Endothelial cell of umbilical vein (primary cell): ENCODE measurements around the gene DRAM1. TPM values are rescaled to one million over a fixed set of nuclear protein-coding genes. Genes with fewer than 3 reads are reported as not detected.

Experiments used
- BruUV-seq: library from RNA; stranded (reverse); fragments of 400-500 nt; replicated peaks from 2 replicates; lab custom pipeline; 2021; lab: Mats Ljungman, UMichigan
- CTCF ChIA-PET: fragments of 300-600, 350-600 bp; sonication (Branson Sonifier 250); formaldehyde crosslinking; loops from one replicate; lab custom pipeline; 2021; ENCODE audit warnings: antibody characterized with exemption, inconsistent platforms; lab: Charles Lee
- POLR2A ChIA-PET: fragments of 300-600, 350-600 bp; sonication (Branson Sonifier 250); formaldehyde crosslinking; loops from one replicate; lab custom pipeline; 2021; ENCODE audit warnings: antibody characterized with exemption, inconsistent platforms; lab: Charles Lee
- DNase-seq: peaks from one replicate; pipeline ENCODE4 v3.0.0-alpha.2; 2011; ENCODE audit warnings: low read depth, low spot score
- FAIRE-seq: peaks from 2 replicates; lab custom pipeline; 2011; peaks lifted over from hg19 to GRCh38; lab: Jason Lieb, UNC
- H2AFZ ChIP-seq: 2 replicates; pipeline ENCODE4 v1.6.0; 2012; ENCODE audit warnings: low read depth, low read length, control low read depth, inconsistent platforms
- H3K27ac ChIP-seq: 2 replicates; pipeline ENCODE4 v1.5.1; 2011; ENCODE audit warnings: low read depth, mild to moderate bottlenecking, control low read depth, low read length, moderate library complexity; ENCODE audit not compliant: insufficient read depth
- H3K27me3 ChIP-seq, 2 experiments: 2 replicates each; pipeline versions ENCODE4 v1.6.0 to v1.6.1; 2011; ENCODE audit warnings: low read length in 2 of 2, mixed read lengths in 1 of 2; ENCODE audit not compliant: control insufficient read depth in 2 of 2, insufficient read depth in 2 of 2
- H3K36me3 ChIP-seq, 2 experiments: 2 replicates in 1 of 2; 3 replicates in 1 of 2; pipeline ENCODE4 v1.5.1; 2011; ENCODE audit warnings: low read length in 2 of 2, mild to moderate bottlenecking in 1 of 2, moderate library complexity in 1 of 2; ENCODE audit not compliant: control insufficient read depth in 2 of 2, insufficient read depth in 2 of 2; ENCODE audit errors: extremely low read depth in 1 of 2
- H3K4me1 ChIP-seq: 3 replicates; pipeline ENCODE4 v1.5.1; 2011; ENCODE audit warnings: mild to moderate bottlenecking, low read length; ENCODE audit not compliant: control insufficient read depth, insufficient read depth; ENCODE audit errors: extremely low read depth
- H3K4me2 ChIP-seq: 2 replicates; pipeline ENCODE4 v1.6.1; 2011; ENCODE audit warnings: low read length, control low read depth, mixed read lengths; ENCODE audit not compliant: insufficient read depth
- H3K4me3 ChIP-seq, 3 experiments: fragments of 200-600 bp in 1 of 3; sonication (generic), shearing (Covaris generic) in 1 of 3; replicated peaks in 1 of 3; 2 replicates each; pipeline ENCODE4 v1.5.1; 2011 to 2016; ENCODE audit warnings: control low read depth in 3 of 3, low read length in 3 of 3, mild to moderate bottlenecking in 2 of 3, inconsistent platforms in 1 of 3, low read depth in 1 of 3, moderate library complexity in 1 of 3; ENCODE audit not compliant: insufficient read depth in 1 of 3
- H3K79me2 ChIP-seq: 2 replicates; pipeline ENCODE4 v1.6.0; 2012; ENCODE audit warnings: low read length, inconsistent platforms; ENCODE audit not compliant: control insufficient read depth, insufficient read depth
- H3K9ac ChIP-seq: replicated peaks from 2 replicates; pipeline ENCODE3; 2011; ENCODE audit warnings: low read length, control low read depth; ENCODE audit not compliant: insufficient read depth; ENCODE audit errors: extremely low read depth
- H3K9me1 ChIP-seq: replicated peaks from 3 replicates; pipeline ENCODE4 v1.6.0; 2011; ENCODE audit warnings: mild to moderate bottlenecking, low read length; ENCODE audit not compliant: control insufficient read depth, insufficient read depth; ENCODE audit errors: extremely low read depth
- H3K9me3 ChIP-seq: replicated peaks from 2 replicates; pipeline ENCODE4 v1.5.1; 2012; ENCODE audit warnings: low read length, inconsistent platforms; ENCODE audit not compliant: control insufficient read depth, insufficient read depth
- H4K20me1 ChIP-seq: replicated peaks from 2 replicates; pipeline ENCODE3; 2011; ENCODE audit warnings: mild to moderate bottlenecking, low read length; ENCODE audit not compliant: control insufficient read depth, insufficient read depth; ENCODE audit errors: extremely low read depth
- EZH2 ChIP-seq: IDR thresholded peaks from 2 replicates; pipeline ENCODE4 v1.6.1; 2012; ENCODE audit warnings: borderline replicate concordance, low read depth, mild to moderate bottlenecking, moderate library complexity, low read length, inconsistent platforms; ENCODE audit not compliant: severe bottlenecking
- FOS ChIP-seq: IDR thresholded peaks from 2 replicates; pipeline ENCODE4 v1.6.1; 2011; ENCODE audit warnings: mild to moderate bottlenecking, low read length, moderate library complexity, borderline replicate concordance; ENCODE audit not compliant: insufficient read depth
- GATA2 ChIP-seq: IDR thresholded peaks from 2 replicates; pipeline ENCODE4 v1.7.0; 2011; ENCODE audit warnings: low read depth, mild to moderate bottlenecking, moderate library complexity, mixed read lengths, low read length; ENCODE audit not compliant: insufficient read length, insufficient read depth
- JUN ChIP-seq: IDR thresholded peaks from 2 replicates; pipeline ENCODE4 v1.6.1; 2011; ENCODE audit warnings: borderline replicate concordance, low read depth; ENCODE audit not compliant: insufficient read length, insufficient read depth
- MYC ChIP-seq: IDR thresholded peaks from one replicate; pipeline ENCODE4 v1.6.1; 2011; ENCODE audit warnings: mild to moderate bottlenecking, low read depth, low read length
- POLR2A ChIP-seq: IDR thresholded peaks from 2 replicates; pipeline ENCODE4 v1.6.1; 2012; ENCODE audit warnings: low read depth, mild to moderate bottlenecking, control low read depth, low read length
- POLR2AphosphoS5 ChIP-seq: IDR thresholded peaks from 2 replicates; pipeline ENCODE4 v1.6.1; 2012; ENCODE audit warnings: low read depth, mild to moderate bottlenecking, control low read depth, low read length, moderate library complexity; ENCODE audit not compliant: insufficient read depth
- dilution Hi-C: fragments of 300-500 bp; cut with MboI; formaldehyde crosslinking; loops from one replicate; pipeline ENCODE4 v1.15.0; 2019; ENCODE audit warnings: low sequenced_read_pairs; ENCODE audit not compliant: extremely low pct_ligation_motif_present
- intact Hi-C: fragments of 100-400 bp; cut with micrococcal nuclease; formaldehyde crosslinking; loops from one replicate; pipeline ENCODE4 v1.10.0; 2022
- polyA plus RNA-seq, 4 experiments: library from polyadenylated mRNA; depleted of rRNA in 3 of 4; stranded (reverse) in 3 of 4; unstranded in 1 of 4; fragments of >200 nt; gene quantifications; 2 replicates each; pipeline versions ENCODE4 v1.2.1 to v1.2.3, GENCODE V29; 2011 to 2012; ENCODE audit warnings: missing spikeins in 1 of 4
- total RNA-seq: library from RNA; stranded (reverse); gene quantifications from 2 replicates; pipeline ENCODE4 v1.2.3, GENCODE V29; 2021
- TF ChIP-seq, protein P1 (sequence below), 2 donors: IDR thresholded peaks; 1 replicate in 1 of 2; 2 replicates in 1 of 2; pipeline ENCODE4 v1.5.1; 2011; ENCODE audit warnings: low read length in 2 of 2, mild to moderate bottlenecking in 2 of 2, moderate library complexity in 2 of 2, control low read depth in 1 of 2, inconsistent platforms in 1 of 2, low read depth in 1 of 2; ENCODE audit not compliant: insufficient read depth in 1 of 2; ENCODE audit errors: extremely low read depth in 1 of 2
- TF ChIP-seq, protein P2 (sequence below): IDR thresholded peaks from 2 replicates; pipeline ENCODE4 v1.6.1; 2011; ENCODE audit not compliant: insufficient read depth, insufficient read length

DRAM1 gene
- total and polyA plus RNA-seq, 2 donors (not counting 3 experiments of a cell fraction or from before 2014, with no cell fraction given), result 24.6 to 46.3 TPM

DNA sequence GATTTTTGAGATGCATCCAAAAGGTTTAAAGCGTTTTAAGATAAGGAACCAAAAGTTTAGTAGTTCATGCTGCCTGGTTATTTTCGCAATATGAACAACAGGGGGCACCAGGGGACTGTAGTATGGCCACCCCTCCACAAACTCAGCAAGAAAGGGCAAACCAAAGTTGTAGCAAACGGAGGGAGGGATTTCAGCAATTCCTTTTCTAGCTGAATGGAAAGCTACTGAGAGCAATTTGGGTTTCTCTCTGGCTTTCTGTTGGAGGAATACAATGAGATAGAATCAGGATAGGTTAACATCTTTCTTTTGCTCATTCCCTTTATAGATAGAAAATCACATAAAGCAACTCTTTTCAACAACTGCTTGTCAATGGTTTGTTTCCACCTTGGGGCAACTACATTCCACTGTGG, 62.5 kb downstream of the DRAM1 start:
- TF ChIP-seq, protein P1, sequence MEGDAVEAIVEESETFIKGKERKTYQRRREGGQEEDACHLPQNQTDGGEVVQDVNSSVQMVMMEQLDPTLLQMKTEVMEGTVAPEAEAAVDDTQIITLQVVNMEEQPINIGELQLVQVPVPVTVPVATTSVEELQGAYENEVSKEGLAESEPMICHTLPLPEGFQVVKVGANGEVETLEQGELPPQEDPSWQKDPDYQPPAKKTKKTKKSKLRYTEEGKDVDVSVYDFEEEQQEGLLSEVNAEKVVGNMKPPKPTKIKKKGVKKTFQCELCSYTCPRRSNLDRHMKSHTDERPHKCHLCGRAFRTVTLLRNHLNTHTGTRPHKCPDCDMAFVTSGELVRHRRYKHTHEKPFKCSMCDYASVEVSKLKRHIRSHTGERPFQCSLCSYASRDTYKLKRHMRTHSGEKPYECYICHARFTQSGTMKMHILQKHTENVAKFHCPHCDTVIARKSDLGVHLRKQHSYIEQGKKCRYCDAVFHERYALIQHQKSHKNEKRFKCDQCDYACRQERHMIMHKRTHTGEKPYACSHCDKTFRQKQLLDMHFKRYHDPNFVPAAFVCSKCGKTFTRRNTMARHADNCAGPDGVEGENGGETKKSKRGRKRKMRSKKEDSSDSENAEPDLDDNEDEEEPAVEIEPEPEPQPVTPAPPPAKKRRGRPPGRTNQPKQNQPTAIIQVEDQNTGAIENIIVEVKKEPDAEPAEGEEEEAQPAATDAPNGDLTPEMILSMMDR (IDR thresholded peaks at IDR 0.05; ENCODE audit: extremely low read depth in 1 of 2, insufficient read depth in 1 of 2, low read depth in 1 of 2, low read length in 2 of 2), result peak; percentile 64 to 66
- TF ChIP-seq, protein P2, sequence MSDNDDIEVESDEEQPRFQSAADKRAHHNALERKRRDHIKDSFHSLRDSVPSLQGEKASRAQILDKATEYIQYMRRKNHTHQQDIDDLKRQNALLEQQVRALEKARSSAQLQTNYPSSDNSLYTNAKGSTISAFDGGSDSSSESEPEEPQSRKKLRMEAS, result no peak
- DNase-seq (peak; percentile 76), FAIRE-seq (peak; percentile 87)
- H3K79me2 ChIP-seq, result no peaks in the 10 kb centered on the region
- H3K27me3 ChIP-seq, result no peaks in the 10 kb centered on the region
- no peak overlapping the region for H3K9ac ChIP-seq
- H3K4me2 ChIP-seq, result no peak overlapping the region
- no TSS peak for BruUV-seq
- H3K36me3 ChIP-seq, result no peaks in the 10 kb centered on the region
- H3K27ac ChIP-seq, result no peak overlapping the region
- H3K4me1 ChIP-seq, result peaks cover 22% of the 10 kb centered on the region
- ChIA-PET POLR2A (no interaction called here), CTCF (interaction anchor here (0.6 to 4.2 kb wide), 12 partner anchors 11 to 1608 kb away, joined by 3 to 50 read pairs (median 4); partner anchors contain the start of gene WASHC3)
- dilution Hi-C loops (no loop called here), intact Hi-C loops (loop anchor here (1.0 to 5.0 kb wide), 10 partner anchors 123 to 1608 kb away; partner anchors contain the start of genes NUP37 and PARPBP)
- H2AFZ ChIP-seq, result no peak overlapping the region
- H4K20me1 ChIP-seq, result no peaks in the 10 kb centered on the region
- H3K9me3 ChIP-seq, result no peaks in the 10 kb centered on the region
- no peaks in the 10 kb centered on the region for H3K9me1 ChIP-seq
- no peak overlapping the region for H3K4me3 ChIP-seq

DNA sequence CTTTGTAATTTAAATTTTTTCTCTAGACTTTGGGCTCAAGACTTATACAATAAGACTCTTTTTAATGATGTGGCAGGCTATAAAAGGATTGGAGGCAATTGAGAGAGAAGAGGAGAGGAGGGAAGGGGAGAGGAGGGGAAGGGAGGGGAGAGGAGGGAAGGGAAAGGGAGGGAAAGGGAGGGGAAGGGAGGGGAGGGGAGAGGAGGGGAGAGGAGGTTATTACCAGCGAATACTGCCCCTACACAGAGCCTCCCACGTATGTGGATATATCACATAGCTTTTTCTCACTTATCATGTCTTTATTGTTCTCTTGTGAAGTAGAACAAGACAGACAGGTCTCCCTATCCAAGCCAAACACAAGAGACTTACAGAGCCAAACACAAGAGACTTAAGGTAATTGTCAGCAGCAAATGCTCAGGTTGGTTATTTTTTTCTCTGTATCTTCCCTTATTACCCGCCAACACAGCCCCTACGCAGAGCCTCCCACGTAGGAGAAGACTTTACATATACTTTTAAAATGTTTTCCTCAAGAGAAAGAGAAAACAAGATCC, 63.1 kb downstream of the DRAM1 start:
- Histone ChIP-seq H3K79me2 (no peaks in the 10 kb centered on the region), H2AFZ (no peak overlapping the region), H4K20me1 (no peaks in the 10 kb centered on the region), H3K4me2 (no peak overlapping the region), H3K9me3 (no peaks in the 10 kb centered on the region), H3K27ac (no peak overlapping the region), H3K4me1 (peaks cover 22% of the 10 kb centered on the region), H3K4me3 (no peak overlapping the region), H3K27me3 (no peaks in the 10 kb centered on the region), H3K36me3 (no peaks in the 10 kb centered on the region), H3K9me1 (no peaks in the 10 kb centered on the region), H3K9ac (no peak overlapping the region)
- intact Hi-C loops, result loop anchor here (1.0 to 2.0 kb wide), 3 partner anchors 122 to 361 kb away; no protein-coding TSS in a partner anchor
- CTCF ChIA-PET, result interaction anchor here (0.6 to 4.2 kb wide), 13 partner anchors 11 to 1608 kb away, joined by 3 to 50 read pairs (median 4); partner anchors contain the start of gene WASHC3
- TF ChIP-seq FOS, result no peak
- TF ChIP-seq, protein P2, result no peak
- TF ChIP-seq JUN, result no peak
- no peak for TF ChIP-seq POLR2A
- TF ChIP-seq MYC, result no peak
- TF ChIP-seq, protein P1 (IDR thresholded peaks at IDR 0.05; ENCODE audit: extremely low read depth in 1 of 2, insufficient read depth in 1 of 2, low read depth in 1 of 2, low read length in 2 of 2), result no peak
- no peak for TF ChIP-seq POLR2AphosphoS5
- no peak for TF ChIP-seq GATA2
- no peak for TF ChIP-seq EZH2
- FAIRE-seq (no peak), DNase-seq (no peak)
- dilution Hi-C loops, result no loop called here
- no TSS peak for BruUV-seq
- POLR2A ChIA-PET, result no interaction called here
